Keratinocyte (primary cell): Measurements from ENCODE around the gene SF3B6.
"Not testable (repeated sequence)": the region's sequence is repeated elsewhere in the genome, so short reads cannot be mapped to it uniquely, and the experiment has no call there.

ENCODE experiments used
- CTCF ChIP-seq, 3 experiments: IDR thresholded peaks in 1 of 3; conservative IDR thresholded peaks in 1 of 3; optimal IDR thresholded peaks in 1 of 3; 2 replicates in 2 of 3; 3 replicates in 1 of 3; pipeline versions ENCODE3 to v1.5.1; 2011; ENCODE audit warnings: low read length in 3 of 3, mild to moderate bottlenecking in 3 of 3, moderate library complexity in 2 of 3, control low read depth in 1 of 3, inconsistent platforms in 1 of 3; ENCODE audit not compliant: insufficient read depth in 2 of 3; ENCODE audit errors: extremely low read depth in 1 of 3
- EZH2 ChIP-seq: IDR thresholded peaks from one replicate; pipeline ENCODE4 v1.6.1; 2012; ENCODE audit warnings: inconsistent platforms, mild to moderate bottlenecking, low read length, moderate library complexity

GRCh38 chr2:24100732-24101131 lies 24.6 kb upstream of the SF3B6 start:
- not testable (repeated sequence) for TF ChIP-seq CTCF (optimal IDR thresholded peaks at IDR 0.05 in 1 of 3, IDR thresholded peaks at IDR 0.05 in 1 of 3, conservative IDR thresholded peaks at IDR 0.05 in 1 of 3; ENCODE audit: extremely low read depth in 1 of 3, insufficient read depth in 2 of 3, low read length in 3 of 3); EZH2
